Tibial nerve (tissue), 4 donors: Measurements from ENCODE around the gene CRAT. TPM values are rescaled to one million over a fixed set of nuclear protein-coding genes. Genes with fewer than 3 reads are reported as not detected.

Experiments used
- DNase-seq, 2 donors: peaks; one replicate each; pipeline ENCODE4 v3.0.0-alpha.2; 2019; ENCODE audit warnings: low spot score in 2 of 2
- H3K27ac ChIP-seq, 4 donors: fragments of 200-600 bp; sonication (generic) in 3 of 4; one replicate each; pipeline ENCODE4 v1.5.1; 2017 to 2019; ENCODE audit warnings: mild to moderate bottlenecking in 1 of 4
- H3K27me3 ChIP-seq, 2 donors: fragments of 200-600 bp; sonication (generic) in 1 of 2; one replicate each; pipeline versions ENCODE4 v1.5.1 to v1.6.0; 2017 to 2019
- H3K36me3 ChIP-seq, 3 donors: fragments of 200-600 bp; sonication (generic); one replicate each; pipeline ENCODE4 v1.5.1; 2018 to 2019
- H3K4me1 ChIP-seq, 4 donors: fragments of 200-600 bp; sonication (generic) in 3 of 4; one replicate each; pipeline ENCODE4 v1.5.1; 2017 to 2019
- H3K4me3 ChIP-seq, 4 donors: fragments of 200-600 bp; sonication (generic) in 3 of 4; one replicate each; pipeline ENCODE4 v1.5.1; 2017 to 2019; ENCODE audit warnings: mild to moderate bottlenecking in 1 of 4, moderate library complexity in 1 of 4
- H3K9me3 ChIP-seq, 4 donors: fragments of 200-600 bp; sonication (generic) in 3 of 4; one replicate each; pipeline ENCODE4 v1.5.1; 2017 to 2019
- CTCF ChIP-seq, 5 experiments: fragments of 200-600 bp in 3 of 5; fragments of 450-650 bp in 2 of 5; sonication (generic) in 3 of 5; IDR thresholded peaks; one replicate each; pipeline ENCODE4 v1.5.1; 2016 to 2019; ENCODE audit warnings: antibody characterized with exemption in 5 of 5, mild to moderate bottlenecking in 3 of 5, moderate library complexity in 2 of 5
- EP300 ChIP-seq, 2 donors: sonication (generic); formaldehyde crosslinking; IDR thresholded peaks; one replicate each; pipeline ENCODE4 v1.6.1; 2017; ENCODE audit warnings: antibody characterized with exemption in 2 of 2, mild to moderate bottlenecking in 1 of 2
- POLR2A ChIP-seq, 2 donors: fragments of 450-650 bp; IDR thresholded peaks; one replicate each; pipeline ENCODE4 v1.6.1; 2017; ENCODE audit warnings: antibody characterized with exemption in 2 of 2, mild to moderate bottlenecking in 2 of 2, moderate library complexity in 2 of 2
- WGBS, 2 donors: methylation state at CpG; one replicate each; pipeline ENCODE4 v1.1.5; 2018; 5-methylcytosine and 5-hydroxymethylcytosine counted together
- total RNA-seq, 4 donors: library from RNA; depleted of rRNA; stranded (reverse); fragments of >200 nt; gene quantifications; one replicate each; pipeline ENCODE4 v1.1.0, GENCODE V29; 2016

CRAT gene
- total RNA-seq, 4 donors from 2014 or later: 42.7 to 81.8 (median 63.2) TPM

- Histone ChIP-seq H3K27ac (peak overlapping the region; percentile 97 to 100 (median 100)), H3K4me3 (peak overlapping the region in 2 of 4 donors; percentile 6 to 48), H3K36me3 (peaks cover 0 to 32% (median 0%) of the 10 kb centered on the region in 3 donors), H3K9me3 (no peaks in the 10 kb centered on the region), H3K4me1 (peaks cover 15 to 76% (median 63%) of the 10 kb centered on the region in 4 donors), H3K27me3 (no peaks in the 10 kb centered on the region)
- DNase-seq: peak; percentile 37 to 50
- 11 to 22% methylated on average over 20 to 21 of the region's 21 CpGs for WGBS, 2 donors
- TF ChIP-seq CTCF (IDR thresholded peaks at IDR 0.05) (no peak), POLR2A (IDR thresholded peaks at IDR 0.05) (no peak), EP300 (IDR thresholded peaks at IDR 0.05) (peak; percentile 33 to 79)
Measured at GRCh38 chr9:129138476-129139232, 28.1 kb upstream of the CRAT start.

- Histone ChIP-seq H3K27me3 (no peaks in the 10 kb centered on the region), H3K36me3 (peaks cover 0 to 37% (median 0%) of the 10 kb centered on the region in 3 donors), H3K4me1 (peaks cover 15 to 70% (median 57%) of the 10 kb centered on the region in 4 donors), H3K9me3 (no peaks in the 10 kb centered on the region), H3K27ac (peak overlapping the region; percentile 97 to 100 (median 100)), H3K4me3 (no peak overlapping the region)
- no peak for DNase-seq
- WGBS, 2 donors: 33 to 55% methylated on average over 7 to 9 of the region's 9 CpGs
- TF ChIP-seq POLR2A (IDR thresholded peaks at IDR 0.05): no peak
Measured at GRCh38 chr9:129138144-129138462, 27.5 kb upstream of the CRAT start.

- Histone ChIP-seq H3K27me3 (no peaks in the 10 kb centered on the region), H3K36me3 (peaks cover 0 to 40% (median 0%) of the 10 kb centered on the region in 3 donors), H3K9me3 (no peaks in the 10 kb centered on the region), H3K4me1 (peaks cover 11 to 64% (median 51%) of the 10 kb centered on the region in 4 donors), H3K4me3 (no peak overlapping the region), H3K27ac (peak overlapping the region; percentile 97 to 100 (median 100))
- DNase-seq: no peak
- no peak for TF ChIP-seq CTCF (IDR thresholded peaks at IDR 0.05)
- no peak for TF ChIP-seq EP300 (IDR thresholded peaks at IDR 0.05)
- TF ChIP-seq POLR2A (IDR thresholded peaks at IDR 0.05): no peak
- 61 to 77% methylated on average over 19 of the region's 19 CpGs for WGBS, 2 donors
Measured at GRCh38 chr9:129137292-129138143, 26.9 kb upstream of the CRAT start.

- Histone ChIP-seq H3K4me3 (no peak overlapping the region), H3K27ac (peak overlapping the region; percentile 97 to 100 (median 100)), H3K27me3 (no peaks in the 10 kb centered on the region), H3K4me1 (peaks cover 9 to 63% (median 42%) of the 10 kb centered on the region in 4 donors), H3K9me3 (no peaks in the 10 kb centered on the region), H3K36me3 (peaks cover 0 to 40% (median 0%) of the 10 kb centered on the region in 3 donors)
- no peak for DNase-seq
- 58 to 65% methylated on average over 13 to 16 of the region's 16 CpGs for WGBS, 2 donors
- TF ChIP-seq POLR2A (IDR thresholded peaks at IDR 0.05) (no peak), CTCF (IDR thresholded peaks at IDR 0.05) (no peak), EP300 (IDR thresholded peaks at IDR 0.05) (no peak)
Measured at GRCh38 chr9:129136446-129137035, 25.9 kb upstream of the CRAT start.

- DNase-seq: no peak
- Histone ChIP-seq H3K27ac (peak overlapping the region in 2 of 4 donors; percentile 100), H3K36me3 (peaks cover 0 to 45% (median 0%) of the 10 kb centered on the region in 3 donors), H3K4me3 (no peak overlapping the region), H3K9me3 (no peaks in the 10 kb centered on the region), H3K4me1 (peaks cover 0 to 55% (median 31%) of the 10 kb centered on the region in 4 donors), H3K27me3 (no peaks in the 10 kb centered on the region)
- no peak for TF ChIP-seq CTCF (IDR thresholded peaks at IDR 0.05)
- TF ChIP-seq POLR2A (IDR thresholded peaks at IDR 0.05): no peak
- TF ChIP-seq EP300 (IDR thresholded peaks at IDR 0.05): no peak
- 92 to 97% methylated on average over 6 of the region's 6 CpGs for WGBS, 2 donors
Measured at GRCh38 chr9:129135476-129135875, 24.9 kb upstream of the CRAT start.
